Right lobe of liver (tissue), 4 donors: ENCODE results near the gene MAIP1.

Experiments used
- POLR2A ChIP-seq: fragments of 450-650 bp; IDR thresholded peaks from one replicate; pipeline ENCODE4 v1.6.1; 2017; ENCODE audit warnings: antibody characterized with exemption, mild to moderate bottlenecking
- TF ChIP-seq, protein P1 (sequence below), 4 donors: fragments of 200-600 bp in 3 of 4; fragments of 450-650 bp in 1 of 4; IDR thresholded peaks; one replicate each; pipeline versions ENCODE4 v1.5.1 to v1.8.0; 2016 to 2022; ENCODE audit warnings: antibody characterized with exemption in 4 of 4, mild to moderate bottlenecking in 2 of 4
- donor health status: DM: no; HTN: no; CAD: no.
- donor health status: DM: no; HTN: no; CAD: no.
- donor health status: DM: no; HTN: yes; CAD: no.

DNA sequence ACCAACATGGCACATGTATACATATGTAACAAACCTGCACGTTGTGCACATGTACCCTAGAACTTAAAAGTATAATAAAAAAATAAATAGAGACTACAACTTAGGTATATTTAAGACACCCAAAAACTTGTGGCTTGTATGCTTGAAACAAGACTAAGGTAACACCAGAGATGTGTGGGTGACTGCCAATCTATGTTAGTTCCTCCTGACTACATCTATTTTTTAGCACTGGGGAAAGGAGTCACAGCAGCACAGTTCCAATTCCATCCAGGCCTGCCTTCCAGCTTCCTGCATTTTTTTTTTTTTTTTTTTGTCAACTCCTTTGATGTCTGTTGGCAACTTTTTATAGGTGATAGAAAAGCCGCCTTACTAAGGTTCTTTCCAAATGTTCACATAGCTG lies 26.1 kb upstream of the MAIP1 start:
- TF ChIP-seq, protein P1, sequence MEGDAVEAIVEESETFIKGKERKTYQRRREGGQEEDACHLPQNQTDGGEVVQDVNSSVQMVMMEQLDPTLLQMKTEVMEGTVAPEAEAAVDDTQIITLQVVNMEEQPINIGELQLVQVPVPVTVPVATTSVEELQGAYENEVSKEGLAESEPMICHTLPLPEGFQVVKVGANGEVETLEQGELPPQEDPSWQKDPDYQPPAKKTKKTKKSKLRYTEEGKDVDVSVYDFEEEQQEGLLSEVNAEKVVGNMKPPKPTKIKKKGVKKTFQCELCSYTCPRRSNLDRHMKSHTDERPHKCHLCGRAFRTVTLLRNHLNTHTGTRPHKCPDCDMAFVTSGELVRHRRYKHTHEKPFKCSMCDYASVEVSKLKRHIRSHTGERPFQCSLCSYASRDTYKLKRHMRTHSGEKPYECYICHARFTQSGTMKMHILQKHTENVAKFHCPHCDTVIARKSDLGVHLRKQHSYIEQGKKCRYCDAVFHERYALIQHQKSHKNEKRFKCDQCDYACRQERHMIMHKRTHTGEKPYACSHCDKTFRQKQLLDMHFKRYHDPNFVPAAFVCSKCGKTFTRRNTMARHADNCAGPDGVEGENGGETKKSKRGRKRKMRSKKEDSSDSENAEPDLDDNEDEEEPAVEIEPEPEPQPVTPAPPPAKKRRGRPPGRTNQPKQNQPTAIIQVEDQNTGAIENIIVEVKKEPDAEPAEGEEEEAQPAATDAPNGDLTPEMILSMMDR (IDR thresholded peaks at IDR 0.05), result no peak
- no peak for TF ChIP-seq POLR2A
